ENCODE data around the gene CYFIP1. TPM values are rescaled to one million over a fixed set of nuclear protein-coding genes. Genes with fewer than 3 reads are reported as not detected.

Gene CYFIP1
- total and polyA plus RNA-seq, 10 of the 15 experiments (the other 5 are each of a cell fraction or from before 2014, with no cell fraction given), result 3.5 to 46.2 (median 28.3) TPM

- Histone ChIP-seq H3K27me3 (replicated peaks in 1 of 2; ENCODE audit: control insufficient read depth in 2 of 2, insufficient read depth in 2 of 2, low read length in 1 of 2) (no peaks in the 10 kb centered on the region), H3K36me3 (ENCODE audit: control insufficient read depth in 2 of 2, insufficient read depth in 2 of 2, low read length in 1 of 2) (no peaks in the 10 kb centered on the region), H3K4me1 (ENCODE audit: control insufficient read depth, insufficient read depth, low read length) (peaks cover 4% of the 10 kb centered on the region; the same call in 1 of the 2 replicates), H3K9ac (ENCODE audit: control insufficient read depth, insufficient read depth, low read length) (no peak overlapping the region), H3K79me2 (ENCODE audit: control insufficient read depth, insufficient read depth, low read length) (peaks cover 15% of the 10 kb centered on the region), H2AFZ (ENCODE audit: control insufficient read depth, low read depth, low read length) (peak overlapping the region; percentile 92), H3K27ac (ENCODE audit: control insufficient read depth, insufficient read depth) (no peak overlapping the region), H3K4me3 (peak overlapping the region; percentile 98; the same call in 1 of the 2 replicates), H4K20me1 (ENCODE audit: control insufficient read depth, insufficient read depth) (peaks cover 3% of the 10 kb centered on the region), H3K4me2 (ENCODE audit: control insufficient read depth, insufficient read depth) (peak overlapping the region; percentile 90), H3K9me3 (replicated peaks; ENCODE audit: control insufficient read depth, insufficient read depth, low read length) (no peaks in the 10 kb centered on the region)
- BruUV-seq (replicated peaks), result no TSS peak
- in situ Hi-C loops (cut with MboI) (no loop called here), intact Hi-C loops (cut with micrococcal nuclease; ENCODE audit: unreplicated experiment) (no loop called here)
- POLR2A ChIA-PET, result no interaction called here
- DNase-seq (ENCODE audit: low read depth, low spot score) (no peak), FAIRE-seq (no peak), ATAC-seq (no peak)
- TF ChIP-seq E2F4 (IDR thresholded peaks at IDR 0.05; ENCODE audit: low read depth, low read length), result no peak
- no peak for TF ChIP-seq ZNF384 (IDR thresholded peaks at IDR 0.05; ENCODE audit: borderline replicate concordance, low read depth, low read length)
- no peak for TF ChIP-seq ZBTB4 (CRISPR knock-in tag; IDR thresholded peaks at IDR 0.05)
- no peak for TF ChIP-seq SIX5 (IDR thresholded peaks at IDR 0.05; ENCODE audit: low read depth, low read length, severe bottlenecking)
- no peak for TF ChIP-seq ZNF622 (IDR thresholded peaks at IDR 0.05)
- no peak for TF ChIP-seq TAF1 (IDR thresholded peaks at IDR 0.05; ENCODE audit: borderline replicate concordance, low read depth, low read length)
- no peak for TF ChIP-seq POLR2A (IDR thresholded peaks at IDR 0.05; ENCODE audit: low read depth, low read length)
- TF ChIP-seq ELK1 (IDR thresholded peaks at IDR 0.05; ENCODE audit: low read depth, low read length), result 0 out of 2 replicates have a peak, but pooled peaks have one; percentile 12
- WGBS (ENCODE audit: insufficient coverage, insufficient replicate concordance, low lambda C conversion rate, missing lambda C conversion rate), result 74% methylated on average over 30 of the region's 30 CpGs
- SMC1A ChIA-PET (ENCODE audit: uncharacterized antibody, unreplicated experiment), result interaction anchor here (1.0 kb wide), 1 partner anchor 21 kb away, joined by 5 read pairs; no protein-coding TSS in a partner anchor
- RAD21 ChIA-PET (ENCODE audit: unreplicated experiment), result interaction anchor here (0.9 kb wide), 1 partner anchor 55 kb away, joined by 4 read pairs; no protein-coding TSS in a partner anchor
- CTCF ChIA-PET, result interaction anchor here (0.7 kb wide), 1 partner anchor 13 kb away, joined by 3 read pairs; no protein-coding TSS in a partner anchor
Observed at GRCh38 chr15:22981051-22981840, 1.1 kb upstream of the CYFIP1 start.

All from GM12878 (cell line).